Omental fat pad (tissue), 4 donors: ENCODE results near the gene ETV6. TPM values are rescaled to one million over a fixed set of nuclear protein-coding genes. Genes with fewer than 3 reads are reported as not detected.

ENCODE experiments used
- ATAC-seq: fragments of 150-250 bp; one replicate; pipeline ENCODE4 v1.9.1; 2016; ENCODE audit warnings: mild to moderate bottlenecking, moderate library complexity; ENCODE audit not compliant: low FRiP score
- DNase-seq: peaks from one replicate; pipeline ENCODE4 v3.0.0-alpha.2; 2019; ENCODE audit warnings: low spot score
- CTCF ChIP-seq, 3 donors: fragments of 450-650 bp; IDR thresholded peaks; one replicate each; pipeline ENCODE4 v1.5.1; 2016 to 2017; ENCODE audit warnings: antibody characterized with exemption in 3 of 3, mild to moderate bottlenecking in 3 of 3, moderate library complexity in 2 of 3
- total RNA-seq, 4 donors: library from RNA; depleted of rRNA; stranded (reverse); fragments of >200 nt; gene quantifications; one replicate each; pipeline ENCODE4 v1.1.0, GENCODE V29; 2016

Gene ETV6
- total RNA-seq, 4 donors from 2014 or later = 9.3 to 28.2 (median 17.6) TPM

DNA sequence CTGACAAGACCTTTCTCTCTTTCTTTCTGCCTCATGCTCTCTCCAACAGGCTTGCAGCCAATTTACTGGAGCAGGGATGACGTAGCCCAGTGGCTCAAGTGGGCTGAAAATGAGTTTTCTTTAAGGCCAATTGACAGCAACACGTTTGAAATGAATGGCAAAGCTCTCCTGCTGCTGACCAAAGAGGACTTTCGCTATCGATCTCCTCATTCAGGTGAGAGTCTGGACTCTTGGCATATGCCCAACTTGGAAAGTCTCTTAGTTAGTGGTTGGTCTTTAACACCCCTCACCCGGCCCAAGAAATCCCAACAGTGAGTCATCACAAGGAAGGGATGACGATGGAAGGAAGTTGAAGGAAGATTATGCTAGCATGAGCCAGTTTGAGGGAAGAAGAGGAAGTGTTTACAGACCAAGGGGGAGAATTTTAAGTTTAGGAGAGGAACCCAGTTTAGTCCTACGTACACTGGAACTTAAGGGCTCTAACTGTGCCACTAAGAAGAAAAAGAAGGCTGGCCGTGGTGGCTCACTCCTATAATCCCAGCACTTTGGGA, 189.7 kb downstream of the ETV6 start:
- no peak for TF ChIP-seq CTCF (IDR thresholded peaks at IDR 0.05)
- peak; percentile 16 for ATAC-seq
- DNase-seq = no peak

- no peak for TF ChIP-seq CTCF (IDR thresholded peaks at IDR 0.05)
- DNase-seq (no peak), ATAC-seq (no peak)
Observed at GRCh38 chr12:11840366-11840765, 190.9 kb downstream of the ETV6 start.

- no peak for DNase-seq
- no peak for ATAC-seq
- TF ChIP-seq CTCF (IDR thresholded peaks at IDR 0.05) = no peak
Observed at GRCh38 chr12:11846488-11846887, 197.0 kb downstream of the ETV6 start.

DNA sequence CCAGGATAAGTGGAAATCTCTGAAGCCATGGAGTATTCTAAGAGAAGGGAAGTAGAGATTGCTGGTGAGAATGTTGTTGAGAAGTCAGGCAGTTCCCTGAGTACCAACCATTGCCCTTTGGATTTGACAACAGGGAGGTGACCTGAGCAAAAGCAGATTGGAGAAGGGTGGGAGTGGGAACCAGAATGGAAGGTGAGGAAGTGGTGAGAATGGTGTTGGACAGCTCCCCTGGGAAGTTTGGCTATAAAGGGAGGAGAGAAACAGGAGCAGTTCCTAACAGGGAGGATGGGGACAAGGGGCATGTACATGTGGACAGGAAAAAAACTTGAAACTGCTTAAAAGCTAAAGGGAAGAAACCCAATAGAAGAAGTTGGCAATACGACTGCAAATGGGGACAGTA, 198.1 kb downstream of the ETV6 start:
- DNase-seq = no peak
- no peak for ATAC-seq
- TF ChIP-seq CTCF (IDR thresholded peaks at IDR 0.05) = no peak

DNA sequence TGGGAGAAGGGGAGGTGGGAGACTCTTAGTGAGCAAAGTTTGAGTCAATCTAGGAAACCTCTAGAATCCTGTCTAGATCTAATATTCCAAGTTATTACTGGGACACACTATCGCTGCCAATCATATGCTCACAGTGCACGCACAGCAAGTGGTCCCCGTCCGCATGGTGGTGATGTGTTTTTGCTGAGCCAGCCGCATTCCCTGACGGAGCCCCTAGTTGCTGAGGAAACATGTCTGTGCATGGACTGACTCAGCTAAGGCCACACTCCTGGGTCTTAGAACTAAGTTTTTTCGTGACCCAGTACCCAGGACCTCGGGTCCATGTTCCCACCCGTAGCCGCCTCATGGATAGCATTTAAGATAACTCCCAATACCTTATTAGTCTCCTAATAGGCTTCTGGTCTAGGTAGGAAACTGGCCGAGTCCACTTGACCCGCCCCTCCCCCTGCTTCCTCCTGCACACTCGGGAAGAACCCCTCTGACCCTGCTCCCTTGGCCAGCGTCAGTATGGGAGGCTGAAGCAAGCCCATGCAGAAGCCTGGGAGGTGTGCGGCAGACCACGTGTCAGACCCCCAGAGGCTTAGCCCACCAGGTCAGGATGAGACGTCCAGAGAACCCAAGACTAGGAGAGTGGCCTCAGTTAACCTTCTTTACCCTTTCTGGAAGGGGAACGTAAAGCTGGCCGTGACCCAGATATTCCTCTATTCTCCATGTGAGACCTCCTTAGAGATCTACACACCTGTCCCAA, 200.5 kb downstream of the ETV6 start:
- DNase-seq (no peak), ATAC-seq (no peak)
- TF ChIP-seq CTCF (IDR thresholded peaks at IDR 0.05) = no peak

DNA sequence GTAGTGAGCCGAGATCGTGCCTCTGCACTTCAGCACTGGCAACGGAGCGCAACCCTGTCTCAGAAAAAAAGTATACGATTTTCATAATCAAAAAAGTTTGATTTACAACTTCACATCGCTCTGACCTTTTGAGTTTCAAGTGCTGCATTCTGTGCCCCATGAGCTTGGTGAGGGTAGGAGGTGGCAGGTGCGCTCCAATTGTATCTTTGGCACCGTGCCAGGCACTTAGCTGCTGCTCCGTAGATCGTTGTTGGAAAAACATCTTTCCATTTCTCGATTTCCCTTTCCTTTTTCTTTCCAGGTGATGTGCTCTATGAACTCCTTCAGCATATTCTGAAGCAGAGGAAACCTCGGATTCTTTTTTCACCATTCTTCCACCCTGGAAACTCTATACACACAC, 203.7 kb downstream of the ETV6 start:
- TF ChIP-seq CTCF (IDR thresholded peaks at IDR 0.05) = no peak
- no peak for ATAC-seq
- DNase-seq = no peak

DNA sequence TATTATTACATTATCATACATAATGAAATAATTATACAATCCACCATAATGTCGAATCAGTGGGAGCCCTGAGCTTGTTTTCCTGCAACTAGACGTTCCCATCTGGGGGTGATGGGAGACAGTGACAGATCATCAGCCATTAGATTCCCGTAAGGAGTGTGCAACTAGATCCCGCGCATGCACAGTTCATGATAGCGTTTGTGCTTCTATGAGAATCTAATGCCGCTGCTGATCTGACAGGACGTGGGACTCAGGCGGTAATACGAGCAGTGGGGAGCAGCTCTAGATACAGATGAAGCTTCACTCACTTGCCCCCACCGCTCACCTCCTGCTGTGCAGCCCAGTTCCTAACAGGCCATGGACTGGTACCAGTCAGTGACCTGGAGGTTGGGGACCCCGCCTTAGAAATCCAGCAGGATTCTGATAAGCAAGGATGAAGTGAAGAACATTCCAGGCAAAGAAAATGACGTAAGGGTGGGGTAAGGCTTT, 204.6 kb downstream of the ETV6 start:
- ATAC-seq = no peak
- no peak for TF ChIP-seq CTCF (IDR thresholded peaks at IDR 0.05)
- DNase-seq = no peak
